SK-N-MC (cell line): ENCODE results near the gene MON2.

Source experiments
- DNase-seq: peaks from one replicate; pipeline ENCODE4 v3.0.0-alpha.2; 2011; ENCODE audit warnings: low read depth, low spot score
- H3K27ac ChIP-seq: fragments of 200-600 bp; sonication (generic); 2 replicates; pipeline ENCODE4 v1.5.1; 2016; ENCODE audit warnings: mixed run types
- H3K36me3 ChIP-seq: fragments of 200-600 bp; sonication (generic); 2 replicates; pipeline ENCODE4 v1.6.1; 2017; ENCODE audit warnings: antibody characterized with exemption, low read length, mixed read lengths; ENCODE audit not compliant: insufficient read depth
- H3K4me3 ChIP-seq: fragments of 200-600 bp; sonication (generic); 2 replicates; pipeline ENCODE4 v1.5.1; 2016
- H3K9ac ChIP-seq: fragments of 200-600 bp; sonication (generic); 2 replicates; pipeline ENCODE4 v1.8.0; 2017; ENCODE audit warnings: mixed run types, mixed read lengths; ENCODE audit not compliant: insufficient read length
- H3K9me3 ChIP-seq: fragments of 200-600 bp; sonication (generic); 2 replicates; pipeline ENCODE4 v1.6.1; 2017; ENCODE audit warnings: low read depth, mild to moderate bottlenecking, antibody characterized with exemption, low read length, moderate library complexity, mixed read lengths
- EZH2 ChIP-seq: fragments of 200-600 bp; sonication (generic); IDR thresholded peaks from one replicate; pipeline ENCODE4 v1.6.1; 2017; ENCODE audit warnings: antibody characterized with exemption
- FOXP2 ChIP-seq: optimal IDR thresholded peaks from 2 replicates; pipeline ENCODE3; 2011; ENCODE audit warnings: mild to moderate bottlenecking, moderate library complexity; ENCODE audit not compliant: insufficient read depth; ENCODE audit errors: extremely low read length, control extremely low read depth
- POLR2AphosphoS5 ChIP-seq: IDR thresholded peaks from 2 replicates; pipeline ENCODE4 v1.6.1; 2012; ENCODE audit warnings: mild to moderate bottlenecking, low read depth, low read length, borderline replicate concordance

The MON2 gene

DNA sequence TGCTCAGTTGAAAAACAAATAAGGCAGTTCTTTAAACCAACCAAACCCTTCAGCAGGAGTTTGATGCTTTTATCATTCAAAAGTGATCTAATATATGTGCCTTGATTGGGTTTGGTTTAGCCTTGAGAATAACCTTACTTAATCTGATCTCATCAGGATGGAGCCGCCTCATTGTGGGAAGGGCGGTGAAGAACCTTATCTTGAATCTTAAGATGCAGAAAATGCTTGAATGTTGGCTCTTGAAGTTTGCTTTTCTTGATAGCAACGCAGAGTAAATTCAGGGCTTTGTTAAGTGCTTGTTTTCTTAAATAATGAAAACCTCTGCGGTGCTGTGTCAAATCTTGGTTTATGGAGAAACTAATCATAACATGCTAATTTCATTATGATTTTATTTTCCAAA is 138.2 kb downstream of the MON2 start:
- H3K9ac ChIP-seq: peak overlapping the region; percentile 98
- no peak for DNase-seq
- TF ChIP-seq FOXP2 (no peak), POLR2AphosphoS5 (no peak), EZH2 (no peak)
- H3K9me3 ChIP-seq: no peaks in the 10 kb centered on the region
- H3K4me3 ChIP-seq: peak overlapping the region; percentile 95
- H3K27ac ChIP-seq: no peak overlapping the region
- H3K36me3 ChIP-seq: no peaks in the 10 kb centered on the region

GRCh38 chr12:62605981-62606380 is 139.4 kb downstream of the MON2 start:
- no peak for TF ChIP-seq EZH2
- no peak for DNase-seq
- Histone ChIP-seq H3K27ac (no peak overlapping the region), H3K9ac (no peak overlapping the region), H3K36me3 (no peaks in the 10 kb centered on the region), H3K4me3 (no peak overlapping the region), H3K9me3 (no peaks in the 10 kb centered on the region)

GRCh38 chr12:62606654-62607053 is 140.0 kb downstream of the MON2 start:
- TF ChIP-seq EZH2: no peak
- no peak for TF ChIP-seq FOXP2
- no peak for TF ChIP-seq POLR2AphosphoS5
- no peak overlapping the region for H3K4me3 ChIP-seq
- no peaks in the 10 kb centered on the region for H3K36me3 ChIP-seq
- DNase-seq: no peak
- H3K27ac ChIP-seq: no peak overlapping the region
- H3K9me3 ChIP-seq: no peaks in the 10 kb centered on the region
- H3K9ac ChIP-seq: no peak overlapping the region

- Histone ChIP-seq H3K27ac (no peak overlapping the region), H3K36me3 (no peaks in the 10 kb centered on the region), H3K9me3 (no peaks in the 10 kb centered on the region), H3K9ac (no peak overlapping the region), H3K4me3 (no peak overlapping the region)
- no peak for DNase-seq
- TF ChIP-seq EZH2: no peak
- TF ChIP-seq FOXP2: no peak
- TF ChIP-seq POLR2AphosphoS5: no peak
Observed at GRCh38 chr12:62613081-62613480, 146.5 kb downstream of the MON2 start.

- no peak for TF ChIP-seq EZH2
- DNase-seq: no peak
- Histone ChIP-seq H3K9ac (no peak overlapping the region), H3K9me3 (no peaks in the 10 kb centered on the region), H3K36me3 (no peaks in the 10 kb centered on the region), H3K4me3 (no peak overlapping the region), H3K27ac (no peak overlapping the region)
Observed at GRCh38 chr12:62618319-62618718, 151.7 kb downstream of the MON2 start.

DNA sequence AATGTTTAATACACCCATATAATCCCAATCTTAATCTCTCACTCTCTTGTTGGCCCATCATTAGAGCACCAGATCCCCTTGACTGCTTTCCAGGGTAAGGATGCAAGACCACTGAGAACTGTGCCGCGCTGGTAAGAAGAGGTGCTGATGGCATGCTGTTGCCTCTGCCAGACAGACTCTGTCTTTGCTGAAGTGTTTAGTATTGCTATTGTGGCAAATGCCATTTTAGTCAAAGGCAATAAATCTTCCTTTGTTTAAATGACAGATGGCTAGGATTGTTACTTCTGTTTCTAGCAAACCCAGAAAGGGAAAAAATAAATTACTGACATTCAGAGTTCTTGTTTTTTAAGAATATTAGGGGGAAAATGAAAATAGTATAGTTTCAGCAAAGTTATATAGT is 152.3 kb downstream of the MON2 start:
- Histone ChIP-seq H3K4me3 (no peak overlapping the region), H3K9me3 (no peaks in the 10 kb centered on the region), H3K27ac (no peak overlapping the region), H3K9ac (no peak overlapping the region), H3K36me3 (no peaks in the 10 kb centered on the region)
- DNase-seq: no peak
- no peak for TF ChIP-seq FOXP2

DNA sequence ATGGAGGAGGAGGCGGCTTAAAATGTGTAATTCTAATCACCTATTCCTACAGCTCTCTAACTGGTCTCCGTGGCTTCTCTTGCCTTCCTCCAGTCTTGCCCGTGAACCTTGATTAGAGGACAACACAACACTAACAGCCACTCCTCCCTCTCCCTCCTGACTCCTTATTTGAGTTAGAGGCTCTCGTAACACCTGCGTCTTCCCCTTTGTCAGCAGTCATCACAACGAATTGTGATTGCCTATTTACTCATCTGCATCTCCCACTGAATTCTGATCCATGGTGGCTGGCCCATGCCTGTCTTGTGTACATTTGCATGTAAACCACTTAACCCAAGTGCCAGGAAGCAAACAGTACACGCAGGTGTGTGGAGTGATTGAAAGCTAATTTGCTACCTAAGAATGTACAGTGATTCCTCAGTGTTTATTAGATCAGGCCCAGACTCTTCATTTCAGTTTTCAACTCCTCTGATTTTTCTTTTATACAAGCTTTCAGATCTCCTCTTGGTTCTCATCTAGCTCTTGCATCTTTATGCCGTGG is 154.5 kb downstream of the MON2 start:
- TF ChIP-seq FOXP2 (no peak), EZH2 (no peak), POLR2AphosphoS5 (no peak)
- no peak for DNase-seq
- Histone ChIP-seq H3K27ac (no peak overlapping the region), H3K9me3 (no peaks in the 10 kb centered on the region), H3K9ac (no peak overlapping the region), H3K4me3 (no peak overlapping the region), H3K36me3 (no peaks in the 10 kb centered on the region)

DNA sequence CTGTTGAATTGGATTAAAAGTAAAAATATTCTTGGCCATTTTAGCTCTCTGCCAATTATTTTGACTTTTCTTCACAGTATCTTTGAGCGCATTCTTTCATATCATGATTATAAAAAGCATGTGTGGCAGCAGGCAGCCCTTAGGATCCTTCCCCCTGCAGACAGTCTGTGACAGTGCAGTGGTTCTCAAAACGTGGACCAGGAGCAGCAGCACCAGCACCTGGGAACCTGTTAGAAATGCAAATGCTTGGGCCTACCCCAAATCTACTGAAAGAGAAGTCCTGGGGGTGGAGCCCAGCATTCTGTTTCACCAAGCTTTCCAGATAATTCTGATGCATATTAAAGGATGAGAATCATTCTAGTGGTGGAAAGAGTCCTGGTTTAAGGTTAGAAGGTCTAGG is 155.6 kb downstream of the MON2 start:
- Histone ChIP-seq H3K4me3 (no peak overlapping the region), H3K27ac (no peak overlapping the region), H3K36me3 (no peaks in the 10 kb centered on the region), H3K9me3 (no peaks in the 10 kb centered on the region), H3K9ac (no peak overlapping the region)
- no peak for TF ChIP-seq POLR2AphosphoS5
- no peak for TF ChIP-seq FOXP2
- TF ChIP-seq EZH2: no peak
- no peak for DNase-seq

- H3K4me3 ChIP-seq: no peak overlapping the region
- H3K27ac ChIP-seq: no peak overlapping the region
- H3K9me3 ChIP-seq: no peaks in the 10 kb centered on the region
- no peaks in the 10 kb centered on the region for H3K36me3 ChIP-seq
- DNase-seq: no peak
- H3K9ac ChIP-seq: no peak overlapping the region
- TF ChIP-seq EZH2 (no peak), POLR2AphosphoS5 (no peak), FOXP2 (no peak)
Observed at GRCh38 chr12:62625228-62625627, 158.6 kb downstream of the MON2 start.

GRCh38 chr12:62627181-62627580 is 160.6 kb downstream of the MON2 start:
- no peaks in the 10 kb centered on the region for H3K9me3 ChIP-seq
- H3K27ac ChIP-seq: no peak overlapping the region
- no peak overlapping the region for H3K9ac ChIP-seq
- no peak for TF ChIP-seq EZH2
- TF ChIP-seq FOXP2: no peak
- no peak for TF ChIP-seq POLR2AphosphoS5
- H3K4me3 ChIP-seq: no peak overlapping the region
- no peaks in the 10 kb centered on the region for H3K36me3 ChIP-seq
- no peak for DNase-seq
